T-helper 22 cell (primary cell): ENCODE results near the gene BAIAP2.
"Not testable (repeated sequence)": the region's sequence is repeated elsewhere in the genome, so short reads cannot be mapped to it uniquely, and the experiment has no call there.

Experiments used
- DNase-seq: peaks from one replicate; pipeline ENCODE4 v3.0.0-alpha.2; 2020; ENCODE audit warnings: low read depth

Gene BAIAP2

DNA sequence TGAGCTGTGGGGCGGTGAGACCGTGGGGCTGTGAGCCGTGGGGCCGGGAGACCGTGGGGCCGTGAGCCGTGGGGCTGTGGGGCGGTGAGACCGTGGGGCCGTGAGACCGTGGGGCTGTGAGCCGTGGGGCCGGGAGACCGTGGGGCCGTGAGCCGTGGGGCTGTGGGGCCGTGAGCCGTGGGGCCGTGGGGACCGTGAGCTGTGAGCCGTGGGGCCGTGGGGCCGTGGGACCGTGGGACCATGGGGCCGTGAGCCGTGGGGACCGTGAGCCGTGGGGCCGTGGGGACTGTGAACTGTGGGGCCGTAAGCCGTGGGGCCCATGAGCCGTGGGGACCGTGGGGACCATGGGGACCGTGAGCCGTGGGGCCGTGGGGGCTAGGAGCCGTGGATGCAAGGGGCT is 105.7 kb downstream of the BAIAP2 start:
- DNase-seq, result no peak

DNA sequence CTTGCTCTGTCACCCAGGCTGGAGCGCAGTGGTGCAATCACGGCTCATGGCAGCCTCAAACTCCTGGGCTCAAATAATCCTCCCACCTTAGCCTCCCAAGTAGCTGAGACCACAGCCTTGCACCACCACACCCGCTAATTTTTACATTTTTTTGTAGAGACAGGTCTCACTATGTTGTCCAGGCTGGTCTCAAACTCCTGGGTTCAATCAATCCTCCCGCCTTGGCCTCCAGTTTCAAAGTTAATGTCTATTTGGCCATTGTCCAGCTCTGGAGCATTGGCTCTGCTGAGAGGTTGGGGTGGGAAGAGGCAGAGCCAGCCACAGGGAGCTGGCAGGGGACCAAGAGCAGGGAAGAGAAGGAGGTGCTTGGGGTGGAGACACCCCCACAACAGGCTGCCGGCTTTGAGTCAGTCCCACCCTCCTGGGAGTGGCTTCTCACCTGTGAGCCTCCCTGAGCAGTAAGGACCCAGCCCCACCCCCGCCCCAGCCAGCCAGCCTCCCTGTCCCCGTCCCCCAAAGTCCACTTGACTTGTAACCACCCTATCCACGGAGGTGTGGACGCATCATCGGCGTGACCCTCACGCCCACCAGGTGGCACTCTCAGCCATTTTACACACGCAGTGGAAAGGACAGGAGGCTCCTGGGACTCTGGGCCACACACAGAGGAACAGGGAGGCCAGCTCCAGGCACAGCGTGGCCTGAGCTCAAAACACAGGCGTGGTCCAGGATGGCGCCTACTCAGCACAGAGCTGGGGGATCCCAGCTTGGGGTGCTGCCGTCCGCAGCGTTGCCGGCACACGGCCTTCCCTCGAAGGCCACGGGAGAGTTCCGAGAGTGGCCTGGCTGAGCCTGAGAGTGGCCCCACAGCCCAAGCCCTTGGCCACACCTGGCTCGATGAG is 107.6 kb downstream of the BAIAP2 start:
- no peak for DNase-seq

DNA sequence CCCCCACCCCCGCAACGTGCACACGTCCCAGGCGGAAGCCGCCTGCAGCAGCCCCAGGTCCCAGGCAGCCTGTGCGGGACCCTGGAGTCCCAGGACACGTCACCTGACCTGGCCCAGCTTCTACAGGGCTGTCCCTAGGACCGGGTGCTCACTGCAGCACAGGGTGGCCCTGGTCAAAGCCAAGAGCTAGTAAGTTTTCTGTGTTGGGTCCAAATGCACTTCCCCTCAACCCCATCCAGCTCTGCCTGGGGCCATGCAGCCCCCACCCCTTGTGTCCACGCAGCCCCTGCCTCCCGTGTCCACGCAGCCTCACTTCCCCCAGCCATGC is 108.2 kb downstream of the BAIAP2 start:
- DNase-seq, result no peak

DNA sequence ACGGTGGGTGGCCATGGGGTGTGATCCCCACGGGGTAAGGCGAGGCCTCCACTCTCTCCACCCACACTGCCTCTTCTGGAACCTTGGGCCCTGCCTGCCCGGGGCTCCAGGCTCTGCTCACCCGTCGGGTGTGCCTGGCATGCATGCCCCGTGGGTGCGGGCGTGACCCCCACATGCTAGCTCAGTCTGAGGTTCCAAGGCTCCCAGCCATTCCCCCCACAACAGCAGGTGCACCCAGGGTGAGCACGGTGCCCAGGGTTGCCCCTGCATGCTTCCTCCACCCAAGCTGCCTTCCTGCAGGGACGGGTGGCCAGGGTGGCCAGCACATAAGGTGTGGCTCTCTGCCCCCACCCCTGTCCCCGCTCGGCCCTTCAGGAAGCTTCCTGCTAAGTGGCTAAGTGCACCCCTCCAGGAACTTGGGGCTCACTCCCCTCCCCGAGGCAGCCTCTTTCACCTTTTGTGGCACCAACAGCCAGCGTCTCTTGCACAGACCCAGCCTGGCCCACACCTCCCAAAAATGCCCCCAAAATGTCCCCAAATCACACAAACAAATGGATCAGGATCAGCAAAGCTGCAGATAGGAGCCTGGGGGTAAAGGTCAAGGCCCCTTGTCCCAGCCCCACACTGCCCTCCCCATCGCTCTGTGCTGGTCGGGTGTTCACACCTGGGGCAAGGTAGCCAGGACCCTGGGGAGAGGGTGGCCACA is 108.9 kb downstream of the BAIAP2 start:
- DNase-seq, result no peak

DNA sequence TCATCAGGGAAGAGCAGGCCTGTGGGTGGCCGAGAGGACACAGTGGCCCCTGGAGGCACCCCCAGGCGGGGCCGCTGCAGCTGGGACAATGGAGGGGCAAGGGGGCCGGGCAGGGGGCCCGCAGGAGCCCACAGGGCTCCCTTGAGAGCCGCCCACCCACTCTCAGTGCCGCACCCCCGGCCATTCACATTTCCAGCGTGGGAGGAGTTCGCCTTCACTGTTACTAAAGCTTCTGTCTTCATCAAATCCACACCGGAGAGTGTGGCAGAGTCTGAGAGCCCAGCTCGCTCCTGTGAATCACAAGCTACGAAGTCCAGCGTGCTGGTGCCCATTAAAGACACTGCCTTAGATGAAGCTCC is 109.5 kb downstream of the BAIAP2 start:
- DNase-seq, result no peak

DNA sequence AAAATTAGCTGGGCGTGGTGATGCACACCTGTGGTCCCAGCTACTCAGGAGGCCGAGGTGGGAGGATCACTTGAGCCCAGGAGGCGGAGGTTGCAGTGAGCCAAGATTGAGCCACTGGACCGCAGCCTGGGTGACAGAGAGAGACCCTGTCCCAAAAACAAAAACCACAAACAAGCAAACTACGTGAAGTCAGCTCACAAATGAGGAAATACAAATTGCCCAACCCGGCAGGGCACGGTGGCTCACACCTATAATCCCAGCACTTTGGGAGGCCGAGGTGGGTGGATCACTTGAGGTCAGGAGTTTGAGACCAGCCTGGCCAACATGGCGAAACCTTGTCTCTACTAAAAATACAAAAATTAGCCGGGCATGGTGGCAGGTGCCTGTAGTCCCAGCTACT is 111.3 kb downstream of the BAIAP2 start:
- not testable (repeated sequence) for DNase-seq

DNA sequence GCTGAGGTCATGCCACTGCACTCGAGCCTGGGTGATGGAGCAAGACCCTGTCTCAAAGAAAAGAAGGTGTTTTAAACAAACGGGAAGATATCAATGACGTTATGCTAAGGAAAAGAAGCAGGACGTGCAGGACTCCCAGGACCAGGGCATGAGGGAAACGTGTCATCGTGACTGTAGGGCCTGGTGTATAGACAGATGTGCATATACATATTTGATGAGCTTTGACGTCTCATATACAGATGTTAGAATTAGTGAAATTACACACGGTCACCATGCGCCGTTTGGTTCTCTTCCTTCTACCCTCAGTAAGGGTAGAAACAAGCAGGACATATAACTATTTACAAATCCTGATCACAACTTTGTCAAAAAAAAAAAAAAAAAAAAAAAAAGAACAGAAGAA is 112.8 kb downstream of the BAIAP2 start:
- no peak for DNase-seq

DNA sequence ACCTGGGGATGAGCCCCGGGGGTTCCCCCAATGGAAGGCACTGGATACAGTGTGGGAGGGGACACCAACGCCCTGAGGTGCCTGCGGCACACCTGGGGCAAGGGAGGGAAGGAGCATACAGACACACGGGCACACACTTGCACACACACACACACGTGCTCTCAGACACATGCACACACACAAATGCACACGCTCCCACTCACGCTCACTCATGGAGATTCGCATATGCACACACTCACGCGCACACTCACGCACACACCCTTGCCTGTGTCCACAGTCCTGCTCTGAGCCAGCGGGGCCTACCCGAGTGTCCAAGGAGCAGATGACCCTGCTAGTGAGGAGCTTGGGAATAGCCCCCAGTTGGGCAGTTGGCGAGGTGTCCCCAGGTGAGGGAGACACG is 113.6 kb downstream of the BAIAP2 start:
- DNase-seq, result no peak

DNA sequence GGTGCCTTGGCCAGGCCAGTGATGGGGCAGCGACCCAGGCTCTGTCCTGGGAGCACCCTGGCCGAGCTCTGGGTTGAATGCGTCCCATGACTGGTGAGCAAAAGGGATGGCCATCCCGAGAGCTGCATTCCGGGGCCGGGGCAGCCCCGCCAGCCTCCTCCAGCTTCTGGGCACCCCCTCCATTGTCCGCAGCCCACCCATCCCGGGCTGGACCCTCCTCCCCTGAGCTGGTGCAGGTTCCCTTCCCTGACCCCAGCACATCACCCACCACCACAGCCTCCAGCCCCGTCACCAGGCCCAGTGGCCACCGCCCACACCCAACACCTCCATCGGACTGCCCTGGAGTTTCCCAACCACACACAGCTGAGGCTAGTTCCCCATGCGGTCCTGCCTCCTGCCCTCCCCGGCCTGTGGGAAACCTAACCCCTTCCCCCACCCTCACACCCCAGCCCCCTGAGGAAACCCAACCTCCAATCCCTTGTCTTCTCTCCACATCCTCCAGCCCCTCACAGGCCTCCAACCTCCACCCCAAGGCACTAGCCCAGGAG is 114.1 kb downstream of the BAIAP2 start:
- no peak for DNase-seq

DNA sequence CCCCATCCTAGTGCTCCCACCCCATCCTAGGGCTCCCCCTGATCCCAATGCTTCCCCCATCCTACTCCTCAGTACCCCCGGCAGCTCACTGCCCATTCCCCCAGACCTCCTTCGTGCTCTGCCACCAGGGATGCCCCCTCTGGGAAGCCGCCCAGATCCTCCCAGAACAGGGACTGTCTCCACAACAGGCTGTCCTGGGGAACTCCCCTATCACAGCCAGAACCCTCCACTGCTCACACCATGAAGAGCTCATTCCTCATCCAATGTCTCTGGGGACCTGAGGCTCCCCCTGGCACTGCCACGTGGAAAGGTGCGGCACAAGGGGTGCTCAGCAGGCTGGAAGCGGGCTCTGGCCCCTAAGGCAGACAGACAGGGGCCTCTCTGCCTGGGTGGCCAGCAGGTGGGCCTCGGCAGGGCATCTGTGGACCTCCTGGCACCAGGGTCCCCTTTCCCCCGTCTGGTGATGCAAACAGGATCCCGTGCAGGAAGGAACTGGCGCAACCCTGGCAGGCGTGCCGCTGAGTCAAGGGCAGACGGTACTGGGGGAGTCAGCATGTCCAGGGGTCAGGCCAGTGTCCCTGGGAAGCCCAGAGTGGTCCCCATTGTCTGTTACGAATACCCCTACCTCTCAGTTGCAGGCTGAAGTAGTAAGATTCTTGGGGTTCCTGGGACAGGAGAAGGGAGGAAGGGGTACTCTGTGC is 115.6 kb downstream of the BAIAP2 start:
- DNase-seq, result no peak

DNA sequence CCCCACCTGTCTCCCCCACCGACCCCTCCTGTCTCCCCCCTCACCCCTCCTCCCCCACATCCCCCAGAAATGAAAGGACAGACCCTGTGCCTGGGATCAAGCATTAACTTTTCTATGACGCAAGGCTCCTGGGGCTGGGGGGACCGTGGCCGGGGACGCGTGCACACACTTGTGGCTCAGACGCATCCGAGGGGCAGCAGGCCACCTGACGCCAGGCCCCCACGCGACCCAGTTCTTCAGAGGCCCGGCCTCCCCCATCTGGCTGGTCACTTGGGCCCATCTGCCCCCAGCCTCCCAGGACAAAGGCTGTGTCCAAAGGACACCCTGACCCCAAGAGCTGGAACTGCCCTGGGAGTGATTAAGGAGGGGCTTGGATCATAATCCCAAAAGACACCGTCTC is 116.3 kb downstream of the BAIAP2 start:
- DNase-seq, result no peak

DNA sequence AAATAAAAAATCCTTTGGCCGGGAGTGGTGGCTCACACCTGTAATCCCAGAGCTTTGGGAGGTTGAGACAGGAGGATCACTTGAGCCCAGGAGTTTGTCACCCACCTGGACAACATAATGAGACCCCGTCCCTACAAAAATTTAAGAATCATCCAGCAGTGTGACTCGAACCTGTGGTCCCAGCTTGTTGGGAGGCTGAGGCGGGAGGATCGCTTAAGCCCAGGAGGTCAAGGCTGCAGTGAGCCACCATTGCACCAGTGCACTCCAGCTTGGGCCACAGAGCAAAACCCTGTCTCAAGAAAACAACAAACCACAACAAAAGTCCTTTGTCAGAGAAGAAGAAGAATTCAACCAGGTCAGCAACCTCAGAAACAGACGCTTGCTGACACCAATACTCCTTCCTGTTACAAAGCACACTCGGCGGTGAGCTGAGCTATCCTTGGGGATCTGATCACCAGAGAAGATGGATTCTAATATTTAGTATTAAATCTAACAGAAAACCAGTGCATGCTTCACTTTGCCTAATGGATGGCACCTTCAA is 117.4 kb downstream of the BAIAP2 start:
- no peak for DNase-seq

DNA sequence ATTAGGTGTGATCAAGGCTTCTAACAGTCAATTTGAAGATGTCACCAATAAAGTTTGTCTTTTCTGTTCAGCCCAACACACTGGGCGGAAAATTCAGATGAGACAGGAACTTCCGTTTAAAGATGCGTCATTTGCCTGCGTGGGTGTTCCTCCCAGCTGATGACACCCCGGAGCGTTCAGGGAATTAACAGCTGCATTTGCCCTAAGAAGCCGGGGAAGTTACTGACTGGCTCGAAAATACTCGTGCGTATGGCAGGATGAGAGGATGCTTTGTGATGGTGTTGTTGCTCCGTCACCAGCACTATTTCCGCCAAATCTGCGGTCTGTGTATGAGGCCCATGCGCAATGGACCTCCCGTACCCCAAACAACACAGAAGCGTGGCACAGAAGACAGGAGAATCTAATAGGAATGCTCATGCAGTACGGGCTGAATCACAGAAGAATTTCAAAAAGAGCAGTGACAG is 118.4 kb downstream of the BAIAP2 start:
- no peak for DNase-seq

DNA sequence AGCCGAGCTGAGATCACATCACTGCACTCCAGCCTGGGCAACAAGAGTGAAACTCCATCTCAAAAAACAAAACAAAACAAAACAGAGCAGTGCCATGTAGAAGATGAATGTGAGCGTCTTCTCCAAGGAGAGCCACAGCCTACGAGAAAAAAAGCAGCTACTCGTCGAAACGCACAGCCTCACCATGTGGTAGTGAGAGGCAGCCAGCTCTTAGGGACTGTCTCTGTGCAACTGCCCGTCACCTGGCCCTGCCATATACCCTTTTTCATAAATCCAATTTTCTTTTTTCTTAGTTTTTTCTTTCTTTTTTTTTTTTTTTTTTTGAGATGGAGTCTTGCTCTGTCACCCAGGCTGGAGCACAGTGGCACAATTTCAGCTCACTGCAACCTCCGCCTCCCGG is 119.1 kb downstream of the BAIAP2 start:
- DNase-seq, result not testable (repeated sequence)

DNA sequence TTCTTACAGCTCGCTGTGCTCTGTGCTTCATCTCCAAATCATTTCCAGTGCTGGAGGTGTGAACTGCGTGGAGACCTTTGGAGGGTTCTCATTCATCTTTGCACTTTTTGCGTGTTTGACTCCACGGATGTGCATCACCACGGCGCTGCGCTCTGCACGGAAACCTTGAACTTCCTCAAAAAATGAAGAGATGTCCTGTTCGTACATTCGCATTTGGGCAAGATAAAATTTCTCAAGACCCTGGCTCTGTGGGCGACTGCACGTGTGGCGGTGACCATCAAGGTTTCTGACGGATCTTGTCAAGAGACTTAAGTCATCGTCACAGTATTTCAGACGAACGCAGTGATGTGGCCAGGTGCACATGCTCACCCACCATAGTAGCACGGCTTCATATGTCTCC is 120.0 kb downstream of the BAIAP2 start:
- no peak for DNase-seq

DNA sequence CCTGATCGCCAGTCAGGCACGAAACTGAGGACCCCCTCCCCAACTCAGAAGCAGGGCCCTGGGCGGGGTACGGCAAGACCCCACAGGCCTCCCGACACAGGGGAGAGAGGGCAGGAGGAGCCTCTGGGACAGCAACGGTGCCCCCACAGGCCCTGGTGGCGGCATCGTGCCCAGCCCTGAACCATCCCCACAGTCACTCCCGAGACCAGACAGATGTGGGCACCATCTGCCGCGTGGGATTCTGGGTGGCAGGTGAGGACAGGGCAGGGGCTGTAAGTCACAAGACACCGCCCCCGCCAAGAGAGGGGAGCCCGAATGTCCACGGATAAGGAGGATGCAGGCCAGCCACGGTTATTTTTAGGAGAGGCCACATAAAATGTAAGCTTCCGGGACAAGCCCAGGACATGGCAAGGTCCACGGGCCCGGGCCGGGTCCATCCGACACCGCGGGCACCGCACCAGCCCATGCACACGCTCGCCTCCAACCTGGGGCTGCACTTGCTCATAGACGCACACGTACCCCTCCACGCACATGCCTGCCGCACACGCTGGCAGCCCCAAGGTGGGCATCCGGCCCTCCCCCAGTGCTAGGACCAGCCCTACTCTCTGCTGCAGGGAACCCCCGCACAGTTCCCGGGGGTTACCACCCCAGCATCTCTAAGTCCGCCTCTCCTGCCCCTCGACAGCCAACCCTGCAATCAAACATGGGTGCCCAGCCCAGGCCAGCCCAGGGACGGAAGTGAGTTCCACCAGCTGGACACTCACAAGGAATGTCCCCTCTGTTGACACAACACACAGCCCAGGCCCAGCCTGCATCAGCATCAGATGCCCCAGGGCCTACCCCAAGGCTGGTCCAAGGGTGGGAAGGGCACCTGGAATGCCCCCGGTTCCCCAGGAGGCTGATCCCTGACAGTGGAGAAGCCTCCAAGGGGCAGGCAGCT is 122.2 kb downstream of the BAIAP2 start:
- no peak for DNase-seq

DNA sequence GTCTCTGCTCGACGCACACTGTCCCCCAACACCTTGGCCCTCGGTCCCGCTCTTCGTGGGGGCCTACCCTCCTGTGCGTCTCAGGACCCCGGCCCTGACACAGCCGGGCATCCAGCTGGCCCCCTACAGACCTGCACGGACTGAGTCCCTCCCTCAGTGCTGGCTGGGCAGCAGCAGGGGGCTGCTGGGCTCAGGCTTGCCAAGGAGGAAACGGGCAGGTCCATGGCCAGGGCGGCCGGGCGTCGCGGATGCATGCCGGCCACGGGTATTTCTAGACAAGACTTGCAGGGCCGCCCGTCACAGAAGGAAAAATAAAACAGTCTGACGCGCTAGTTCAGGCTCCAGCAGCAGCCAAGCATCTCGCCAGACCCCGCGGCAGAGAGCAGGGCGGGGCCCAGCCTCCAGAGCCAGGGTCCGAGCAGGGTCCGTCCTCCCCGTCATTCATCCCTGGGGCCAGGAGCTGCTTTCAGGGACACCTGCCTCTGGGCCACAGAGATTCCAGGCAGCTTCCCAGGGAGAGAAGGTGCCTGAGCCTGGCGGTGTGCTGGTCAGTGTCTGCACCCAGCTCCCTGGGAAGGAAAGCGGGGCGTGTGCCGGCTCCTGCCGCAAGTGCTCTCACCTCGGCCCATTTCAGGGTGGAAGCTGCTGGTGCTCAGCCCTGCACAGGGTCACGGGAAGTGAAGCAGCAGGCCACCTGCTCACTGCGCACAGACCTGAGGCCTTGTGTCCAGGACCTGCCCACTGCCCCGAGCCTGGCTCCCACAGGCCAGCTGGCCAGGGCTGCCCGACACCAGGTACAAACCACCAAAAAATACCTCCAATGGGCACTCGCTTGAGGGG is 123.1 kb downstream of the BAIAP2 start:
- no peak for DNase-seq

DNA sequence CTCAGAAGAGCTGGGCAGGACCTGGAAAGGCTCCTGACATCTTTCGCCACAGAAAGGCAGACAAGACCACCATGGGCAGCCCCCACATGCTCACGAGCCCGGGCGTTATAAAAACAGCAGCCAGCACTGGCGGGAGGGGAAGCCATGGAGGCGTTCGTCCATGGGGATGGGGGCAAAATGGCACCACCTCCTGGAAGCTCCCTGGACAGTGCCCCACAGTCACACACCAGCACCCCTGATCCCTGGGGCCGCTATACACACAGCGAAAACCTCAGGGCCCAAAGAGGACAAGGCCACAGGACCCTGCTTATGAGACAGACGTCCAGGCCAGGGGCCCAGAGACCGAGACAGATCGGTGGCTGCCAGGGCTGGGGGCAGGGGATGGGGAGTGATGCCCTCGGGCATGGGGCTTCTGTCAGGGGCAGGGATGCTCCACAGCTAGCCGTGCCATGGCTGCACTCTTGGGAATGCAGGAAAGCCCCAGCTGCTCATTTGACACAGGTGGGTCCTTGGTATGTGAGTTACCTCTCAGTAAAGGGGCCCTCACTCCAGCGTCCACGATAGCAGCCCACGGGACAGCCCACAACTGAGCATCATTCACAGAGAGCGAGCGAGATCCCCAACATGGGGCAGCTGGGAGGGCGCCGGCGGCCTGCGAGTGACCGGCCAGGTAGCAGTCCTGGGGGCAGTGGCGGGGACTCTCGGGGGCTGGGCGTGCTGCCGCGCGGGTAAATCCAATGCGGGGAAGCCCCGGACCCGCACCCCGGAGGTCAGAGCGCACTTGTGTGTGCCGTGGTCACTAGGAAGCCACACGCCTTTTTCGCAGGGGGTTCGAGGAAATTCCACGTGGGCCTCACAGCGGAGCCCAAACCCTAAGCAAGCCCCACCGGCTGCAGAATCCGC is 124.0 kb downstream of the BAIAP2 start:
- no peak for DNase-seq

DNA sequence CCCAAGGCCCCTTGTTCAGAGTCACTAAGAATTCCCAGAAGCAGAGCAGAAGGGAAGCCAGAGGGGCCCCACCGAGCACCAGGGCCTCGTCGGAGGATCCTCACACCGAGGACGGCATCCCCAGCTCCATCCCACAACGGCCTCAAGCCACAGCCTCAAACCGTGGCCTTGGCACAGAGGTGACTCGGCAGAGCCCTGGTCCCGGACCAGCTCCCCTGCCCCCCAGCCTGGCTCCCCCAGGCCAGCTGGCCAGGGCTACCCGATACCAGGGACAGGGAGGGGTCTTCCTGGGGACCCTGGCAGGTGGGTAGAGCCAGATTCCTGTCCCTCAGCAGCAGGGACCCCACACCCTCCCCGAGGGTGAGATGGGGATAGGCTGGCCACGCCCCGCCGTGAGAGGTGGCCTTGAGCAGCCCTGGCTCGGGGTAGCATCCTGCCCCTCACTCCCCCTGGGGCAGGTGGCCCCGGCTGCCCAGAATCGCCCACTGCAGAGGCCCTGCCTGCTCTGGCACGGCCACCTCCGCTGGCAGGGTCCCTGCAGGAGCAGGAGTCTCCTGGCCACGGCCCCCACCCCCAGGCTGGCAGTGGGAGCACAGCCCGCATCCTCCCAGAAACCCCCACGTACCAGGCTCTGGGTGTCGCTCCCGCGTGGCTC is 124.8 kb downstream of the BAIAP2 start:
- no peak for DNase-seq
